Measurements from ENCODE around the gene SRI.
"Not testable (repeated sequence)": the region's sequence is repeated elsewhere in the genome, so short reads cannot be mapped to it uniquely, and the experiment has no call there.

The SRI gene

DNA sequence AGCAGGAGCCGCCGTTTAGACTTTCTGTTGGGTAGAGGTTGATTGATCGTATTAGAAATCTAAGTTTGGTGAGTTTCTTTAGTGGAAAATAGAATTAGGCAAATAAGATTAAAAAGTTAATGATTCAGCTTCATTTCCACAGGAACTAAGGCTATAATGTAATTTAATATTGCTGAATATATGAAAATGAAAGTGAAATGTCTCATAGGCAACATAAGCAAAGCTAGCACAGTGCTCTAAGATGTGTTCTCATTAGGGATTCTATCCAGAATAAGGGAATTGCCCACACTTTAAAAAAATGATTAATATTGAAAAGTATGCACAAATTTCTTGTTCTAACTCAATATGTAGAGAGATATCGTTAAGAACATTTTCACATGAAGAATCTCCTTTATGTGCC, 47.0 kb downstream of the SRI start:
- DNase-seq = no peak

DNA sequence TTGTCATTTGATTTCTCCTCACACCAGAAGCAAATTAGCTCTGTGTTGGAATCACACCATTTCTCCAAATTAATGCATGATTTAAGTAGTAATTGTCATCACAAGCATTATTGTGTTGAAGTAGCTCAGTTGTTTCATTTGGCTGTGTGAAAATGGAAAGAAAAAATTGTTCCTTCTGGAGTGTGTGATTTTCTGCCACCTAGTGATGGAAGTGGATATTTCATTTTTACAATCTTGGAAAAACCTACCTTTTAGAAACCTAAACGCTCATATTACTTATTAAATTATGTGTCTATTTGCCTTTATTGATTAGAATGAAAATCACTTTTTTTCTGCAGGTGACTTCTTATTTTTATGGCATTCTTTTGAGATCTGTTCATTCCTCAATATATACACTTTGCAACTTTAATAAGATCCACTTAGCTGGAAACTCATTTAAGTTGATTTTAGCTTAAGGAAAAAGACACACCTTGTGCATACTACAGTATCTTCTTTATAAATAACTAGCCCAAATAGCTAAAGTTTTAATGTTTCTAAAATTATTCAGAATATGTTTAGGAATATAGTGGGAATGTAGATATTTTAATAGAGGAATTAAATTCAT, 50.0 kb downstream of the SRI start:
- peak; percentile 8 for DNase-seq

DNA sequence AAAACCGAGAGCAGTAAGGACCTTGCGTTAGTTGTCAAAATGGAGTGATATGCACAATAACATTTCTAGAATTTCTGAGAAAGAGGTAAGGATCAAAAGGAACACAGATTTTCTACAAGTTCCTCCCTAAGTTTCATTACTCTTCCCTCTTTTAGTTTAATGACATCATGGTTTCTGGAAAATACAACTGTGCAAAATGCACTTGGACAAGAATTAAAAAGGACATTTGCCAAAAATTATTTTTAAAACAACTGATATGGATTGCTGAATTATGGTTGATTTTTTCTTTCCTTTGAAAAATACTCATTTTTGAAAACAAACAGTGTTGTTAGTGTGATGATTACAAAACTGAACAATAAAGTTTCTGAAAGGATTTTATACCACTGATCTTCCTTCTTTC, 52.1 kb downstream of the SRI start:
- no peak for DNase-seq

DNA sequence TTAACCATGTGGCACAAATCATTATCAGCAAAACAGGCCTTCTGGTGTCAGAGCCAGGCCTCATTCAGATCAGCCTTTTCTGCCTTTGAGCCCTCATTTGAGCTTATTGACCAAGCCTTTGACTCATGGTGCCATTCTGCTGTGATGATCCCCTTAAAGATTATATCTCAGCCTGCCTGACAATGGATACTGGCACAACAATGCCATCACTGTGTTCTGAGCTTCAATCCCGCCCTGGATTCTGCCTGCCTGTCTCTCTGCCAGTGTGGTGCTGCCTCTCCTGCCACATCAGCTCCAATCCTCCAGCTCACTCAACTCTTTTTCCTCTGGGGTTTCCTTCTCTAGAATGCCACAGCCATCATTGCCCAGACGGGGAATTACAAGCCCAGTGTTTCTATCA, 52.6 kb downstream of the SRI start:
- DNase-seq = no peak

DNA sequence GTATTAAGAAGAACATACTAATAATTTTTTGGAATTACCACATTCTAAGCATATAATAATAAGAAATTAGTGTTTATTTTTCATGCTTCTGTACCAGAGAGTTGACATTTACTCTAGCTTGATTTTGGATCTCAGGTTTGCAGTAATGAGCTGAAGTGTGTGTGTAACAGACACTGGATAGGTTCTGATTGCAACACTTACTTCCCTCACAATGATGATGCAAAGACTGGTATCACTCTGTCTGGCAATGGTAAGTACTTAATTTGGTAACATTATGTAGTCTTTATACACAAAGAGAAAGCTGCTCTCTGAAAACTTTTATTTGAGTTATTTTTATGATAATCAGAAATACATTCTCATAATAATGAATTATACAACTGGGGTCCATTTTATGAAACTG, 54.1 kb downstream of the SRI start:
- no peak for DNase-seq

DNA sequence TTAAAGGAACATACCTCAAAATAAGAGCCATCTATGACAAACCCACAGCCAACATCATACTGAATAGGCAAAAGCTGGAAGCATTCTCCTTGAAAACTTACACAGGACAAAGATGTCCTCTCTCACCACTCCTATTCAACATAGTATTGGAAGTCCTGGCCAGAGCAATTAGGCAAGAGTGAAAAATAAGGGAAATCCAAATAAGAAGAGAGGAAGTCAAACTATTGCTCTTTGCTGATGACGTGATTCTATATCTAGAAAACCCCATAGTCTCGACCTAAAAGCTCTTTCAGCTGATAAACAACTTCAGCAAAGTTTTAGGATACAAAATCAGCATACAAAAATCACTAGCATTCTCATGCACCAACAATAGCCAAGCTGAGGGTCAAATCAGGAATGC, 60.1 kb downstream of the SRI start:
- not testable (repeated sequence) for DNase-seq

DNA sequence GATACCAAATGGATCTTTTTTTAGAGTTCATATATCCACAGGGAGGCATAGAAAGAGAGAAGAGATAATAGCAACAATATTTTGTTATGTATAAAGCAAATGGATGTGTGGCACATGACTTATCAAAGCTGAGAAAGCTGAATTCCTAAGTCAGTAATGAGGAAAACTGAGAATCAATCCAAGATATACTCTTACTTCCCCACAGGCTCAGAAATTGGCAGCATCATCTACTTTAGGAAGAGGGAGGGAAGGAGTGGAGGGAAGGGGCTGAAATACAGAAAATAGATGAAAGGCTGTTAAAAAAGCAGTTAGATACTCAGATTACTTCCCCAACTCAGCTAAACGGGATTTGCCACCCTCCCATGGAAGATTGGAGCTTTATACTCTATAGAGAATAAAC, 63.5 kb downstream of the SRI start:
- DNase-seq = no peak

DNA sequence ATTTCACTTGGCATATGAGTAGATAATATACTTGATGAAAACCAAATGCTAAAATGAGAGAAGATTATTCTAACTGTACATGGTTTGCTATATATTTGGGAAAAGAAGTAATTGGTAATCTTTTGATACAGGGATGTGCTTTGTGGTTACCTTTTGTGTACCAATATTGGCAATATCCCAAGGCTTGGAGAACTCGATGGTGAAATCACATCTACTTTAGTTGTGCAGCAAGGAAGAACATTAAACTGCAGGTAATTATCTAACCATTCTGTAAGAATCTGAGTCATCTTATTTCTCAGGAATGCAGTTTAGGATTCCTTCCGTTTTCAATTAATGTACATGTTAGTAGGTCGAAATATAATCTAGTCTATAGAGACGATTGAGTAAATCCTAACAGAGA, 64.1 kb downstream of the SRI start:
- DNase-seq = no peak

Measured in fibroblast of upper back skin (primary cell).